MCF 10A (cell line): ENCODE measurements around the gene ELANE. TPM values are rescaled to one million over a fixed set of nuclear protein-coding genes. Genes with fewer than 3 reads are reported as not detected.
"Not testable (repeated sequence)": the region's sequence is repeated elsewhere in the genome, so short reads cannot be mapped to it uniquely, and the experiment has no call there.

Experiments
- BruUV-seq: library from RNA; stranded (reverse); fragments of 400-500 nt; replicated peaks from 2 replicates; lab custom pipeline; 2021; lab: Mats Ljungman, UMichigan
- CTCF ChIA-PET: fragments of 300-600 bp; sonication (Branson Sonifier 250); formaldehyde crosslinking; extraction: SDS; loops from one replicate; lab custom pipeline; 2021; ENCODE audit warnings: antibody characterized with exemption, inconsistent platforms; lab: Yijun Ruan, JAX
- POLR2A ChIA-PET: fragments of 300-600, 350-650 bp; sonication (Branson Sonifier 250); formaldehyde crosslinking; extraction: SDS; loops from one replicate; lab custom pipeline; 2020; ENCODE audit warnings: antibody characterized with exemption, inconsistent platforms; lab: Yijun Ruan, JAX
- DNase-seq: peaks from one replicate; pipeline ENCODE4 v3.0.0-alpha.2; 2018; ENCODE audit not compliant: unreplicated experiment
- H3K27ac Mint-ChIP-seq: one replicate; pipeline ENCODE4 v1.8.0; 2022; ENCODE audit warnings: mild to moderate bottlenecking, low read depth, mixed read lengths; ENCODE audit not compliant: unreplicated experiment
- H3K27me3 Mint-ChIP-seq: one replicate; pipeline ENCODE4 v1.8.0; 2022; ENCODE audit warnings: mixed read lengths; ENCODE audit not compliant: insufficient read depth, unreplicated experiment
- H3K36me3 Mint-ChIP-seq: one replicate; pipeline ENCODE4 v1.8.0; 2022; ENCODE audit warnings: mild to moderate bottlenecking, moderate library complexity, mixed read lengths; ENCODE audit not compliant: insufficient read depth, unreplicated experiment
- H3K4me1 Mint-ChIP-seq: one replicate; pipeline ENCODE4 v1.8.0; 2022; ENCODE audit warnings: mixed read lengths; ENCODE audit not compliant: insufficient read depth, unreplicated experiment
- H3K4me3 Mint-ChIP-seq: one replicate; pipeline ENCODE4 v1.8.0; 2022; ENCODE audit warnings: mild to moderate bottlenecking, moderate library complexity, mixed read lengths; ENCODE audit not compliant: unreplicated experiment
- H3K9me3 Mint-ChIP-seq: one replicate; pipeline ENCODE4 v1.8.0; 2022; ENCODE audit warnings: mixed read lengths; ENCODE audit not compliant: unreplicated experiment
- intact Hi-C: fragments of 100-400 bp; cut with micrococcal nuclease; formaldehyde crosslinking; loops from 2 replicates; pipeline ENCODE4 v1.14.1; 2022
- total RNA-seq: library from RNA; stranded (reverse); gene quantifications from 2 replicates; pipeline ENCODE4 v1.2.3, GENCODE V29; 2022
- TF ChIP-seq, protein P1 (sequence below): fragments of 200-600 bp; IDR thresholded peaks from one replicate; pipeline ENCODE4 v1.8.0; 2022; ENCODE audit warnings: antibody characterized with exemption, mild to moderate bottlenecking; ENCODE audit not compliant: unreplicated experiment

The ELANE gene
- total RNA-seq, 1 experiment from 2014 or later = not detected

DNA sequence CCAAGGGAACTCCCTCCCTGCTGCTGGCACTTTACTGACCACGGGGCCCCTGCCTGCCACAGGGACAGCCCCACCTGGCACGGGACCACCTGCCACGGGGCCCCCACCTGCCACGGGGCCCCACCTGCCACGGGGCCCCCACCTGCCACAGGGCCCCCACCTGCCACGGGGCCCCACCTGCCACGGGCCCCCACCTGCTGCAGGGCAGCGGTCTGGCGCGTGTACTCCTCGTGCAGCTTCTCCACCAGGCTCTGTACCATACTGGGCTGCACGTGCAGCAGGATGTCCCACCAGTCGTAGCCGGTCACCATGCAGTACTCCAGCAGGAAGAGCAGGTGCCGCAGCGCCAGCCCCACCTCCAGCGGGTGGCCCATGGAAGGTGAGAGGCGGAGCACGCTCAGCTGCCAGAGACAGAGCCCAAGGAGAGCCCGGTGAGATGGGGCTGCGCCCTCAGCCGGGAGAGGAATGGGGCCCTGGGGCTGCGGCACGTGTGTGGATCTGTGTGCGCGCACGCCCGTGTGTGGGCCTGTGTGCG is 24.7 kb downstream of the ELANE start:
- ChIA-PET POLR2A (interaction anchor here (0.6 kb wide), 1 partner anchor 34 kb away, joined by 3 read pairs; no protein-coding TSS in a partner anchor), CTCF (no interaction called here)
- H3K4me3 Mint-ChIP-seq = no peak overlapping the region
- H3K27ac Mint-ChIP-seq = no peak overlapping the region
- no TSS peak for BruUV-seq
- H3K4me1 Mint-ChIP-seq = peaks cover 14% of the 10 kb centered on the region
- H3K9me3 Mint-ChIP-seq = no peaks in the 10 kb centered on the region
- DNase-seq = no peak
- TF ChIP-seq, protein P1, sequence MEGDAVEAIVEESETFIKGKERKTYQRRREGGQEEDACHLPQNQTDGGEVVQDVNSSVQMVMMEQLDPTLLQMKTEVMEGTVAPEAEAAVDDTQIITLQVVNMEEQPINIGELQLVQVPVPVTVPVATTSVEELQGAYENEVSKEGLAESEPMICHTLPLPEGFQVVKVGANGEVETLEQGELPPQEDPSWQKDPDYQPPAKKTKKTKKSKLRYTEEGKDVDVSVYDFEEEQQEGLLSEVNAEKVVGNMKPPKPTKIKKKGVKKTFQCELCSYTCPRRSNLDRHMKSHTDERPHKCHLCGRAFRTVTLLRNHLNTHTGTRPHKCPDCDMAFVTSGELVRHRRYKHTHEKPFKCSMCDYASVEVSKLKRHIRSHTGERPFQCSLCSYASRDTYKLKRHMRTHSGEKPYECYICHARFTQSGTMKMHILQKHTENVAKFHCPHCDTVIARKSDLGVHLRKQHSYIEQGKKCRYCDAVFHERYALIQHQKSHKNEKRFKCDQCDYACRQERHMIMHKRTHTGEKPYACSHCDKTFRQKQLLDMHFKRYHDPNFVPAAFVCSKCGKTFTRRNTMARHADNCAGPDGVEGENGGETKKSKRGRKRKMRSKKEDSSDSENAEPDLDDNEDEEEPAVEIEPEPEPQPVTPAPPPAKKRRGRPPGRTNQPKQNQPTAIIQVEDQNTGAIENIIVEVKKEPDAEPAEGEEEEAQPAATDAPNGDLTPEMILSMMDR = no peak
- H3K36me3 Mint-ChIP-seq = peaks cover 35% of the 10 kb centered on the region
- intact Hi-C loops = no loop called here
- H3K27me3 Mint-ChIP-seq = no peaks in the 10 kb centered on the region

DNA sequence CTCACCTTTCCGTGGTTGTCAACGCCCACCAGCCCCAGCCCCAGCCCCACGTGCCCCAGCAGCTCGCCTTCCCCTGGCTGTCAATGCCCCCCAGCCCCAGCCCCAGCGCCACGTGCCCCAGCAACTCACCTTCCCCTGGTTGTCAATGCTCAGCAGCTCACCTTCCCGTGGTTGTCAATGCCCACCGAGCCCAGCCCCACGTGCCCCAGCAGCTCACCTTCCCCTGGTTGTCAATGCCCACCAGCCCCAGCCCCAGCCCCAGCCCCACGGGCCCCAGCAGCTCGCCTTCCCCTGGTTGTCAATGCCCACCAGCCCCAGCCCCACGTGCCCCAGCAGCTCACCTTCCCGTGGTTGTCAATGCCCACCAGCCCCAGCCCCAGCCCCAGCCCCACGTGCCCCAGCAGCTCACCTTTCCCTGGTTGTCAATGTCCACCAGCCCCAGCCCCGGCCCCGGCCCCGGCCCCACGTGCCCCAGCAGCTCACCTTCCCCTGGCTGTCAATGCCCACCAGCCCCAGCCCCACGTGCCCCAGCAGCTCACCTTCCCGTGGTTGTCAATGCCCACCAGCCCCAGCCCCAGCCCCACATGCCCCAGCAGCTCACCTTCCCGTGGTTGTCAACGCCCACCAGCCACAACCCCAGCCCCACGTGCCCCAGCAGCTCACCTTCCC is 26.0 kb downstream of the ELANE start:
- CTCF ChIA-PET, intact Hi-C loops, BruUV-seq, H3K4me1 Mint-ChIP-seq, H3K27ac Mint-ChIP-seq, H3K4me3 Mint-ChIP-seq, H3K9me3 Mint-ChIP-seq, DNase-seq, H3K27me3 Mint-ChIP-seq: not testable (repeated sequence)
- POLR2A ChIA-PET = interaction anchor here (0.6 to 1.4 kb wide), 2 partner anchors 15 to 255 kb away, joined by 3 read pairs; no protein-coding TSS in a partner anchor
- H3K36me3 Mint-ChIP-seq = peaks cover 38% of the 10 kb centered on the region

DNA sequence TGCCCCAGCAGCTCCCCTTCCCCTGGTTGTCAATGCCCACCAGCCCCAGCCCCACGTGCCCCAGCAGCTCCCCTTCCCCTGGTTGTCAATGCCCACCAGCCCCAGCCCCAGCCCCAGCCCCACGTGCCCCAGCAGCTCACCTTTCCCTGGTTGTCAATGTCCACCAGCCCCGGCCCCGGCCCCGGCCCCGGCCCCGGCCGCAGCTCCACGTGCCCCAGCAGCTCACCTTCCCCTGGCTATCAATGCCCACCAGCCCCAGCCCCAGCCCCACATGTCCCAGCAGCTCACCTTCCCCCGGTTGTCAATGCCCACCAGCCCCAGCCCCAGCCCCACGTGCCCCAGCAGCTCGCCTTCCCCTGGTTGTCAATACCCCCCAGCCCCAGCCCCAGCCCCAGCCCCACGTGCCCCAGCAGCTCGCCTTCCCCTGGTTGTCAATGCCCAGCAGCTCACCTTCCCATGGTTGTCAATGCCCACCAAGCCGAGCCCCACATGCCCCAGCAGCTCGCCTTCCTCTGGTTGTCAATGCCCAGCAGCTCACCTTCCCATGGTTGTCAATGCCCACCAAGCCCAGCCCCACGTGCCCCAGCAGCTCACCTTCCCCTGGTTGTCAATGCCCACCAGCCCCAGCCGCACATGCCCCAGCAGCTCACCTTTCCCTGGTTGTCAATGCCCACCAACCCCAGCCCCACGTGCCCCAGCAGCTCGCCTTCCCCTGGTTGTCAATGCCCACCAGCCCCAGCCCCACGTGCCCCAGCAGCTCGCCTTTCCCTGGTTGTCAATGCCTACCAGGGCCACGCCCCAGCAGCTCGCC is 26.9 kb downstream of the ELANE start:
- H3K9me3 Mint-ChIP-seq, H3K27me3 Mint-ChIP-seq, intact Hi-C loops, BruUV-seq, DNase-seq, H3K27ac Mint-ChIP-seq, H3K4me3 Mint-ChIP-seq: not testable (repeated sequence)
- peaks cover 12% of the 10 kb centered on the region for H3K4me1 Mint-ChIP-seq
- POLR2A ChIA-PET = interaction anchor here (0.6 to 1.4 kb wide), 4 partner anchors 16 to 335 kb away, joined by 3 read pairs; no protein-coding TSS in a partner anchor
- peaks cover 46% of the 10 kb centered on the region for H3K36me3 Mint-ChIP-seq
- CTCF ChIA-PET = interaction anchor here (0.6 to 1.2 kb wide), 3 partner anchors 34 to 110 kb away, joined by 3 to 6 read pairs (median 6); no protein-coding TSS in a partner anchor

DNA sequence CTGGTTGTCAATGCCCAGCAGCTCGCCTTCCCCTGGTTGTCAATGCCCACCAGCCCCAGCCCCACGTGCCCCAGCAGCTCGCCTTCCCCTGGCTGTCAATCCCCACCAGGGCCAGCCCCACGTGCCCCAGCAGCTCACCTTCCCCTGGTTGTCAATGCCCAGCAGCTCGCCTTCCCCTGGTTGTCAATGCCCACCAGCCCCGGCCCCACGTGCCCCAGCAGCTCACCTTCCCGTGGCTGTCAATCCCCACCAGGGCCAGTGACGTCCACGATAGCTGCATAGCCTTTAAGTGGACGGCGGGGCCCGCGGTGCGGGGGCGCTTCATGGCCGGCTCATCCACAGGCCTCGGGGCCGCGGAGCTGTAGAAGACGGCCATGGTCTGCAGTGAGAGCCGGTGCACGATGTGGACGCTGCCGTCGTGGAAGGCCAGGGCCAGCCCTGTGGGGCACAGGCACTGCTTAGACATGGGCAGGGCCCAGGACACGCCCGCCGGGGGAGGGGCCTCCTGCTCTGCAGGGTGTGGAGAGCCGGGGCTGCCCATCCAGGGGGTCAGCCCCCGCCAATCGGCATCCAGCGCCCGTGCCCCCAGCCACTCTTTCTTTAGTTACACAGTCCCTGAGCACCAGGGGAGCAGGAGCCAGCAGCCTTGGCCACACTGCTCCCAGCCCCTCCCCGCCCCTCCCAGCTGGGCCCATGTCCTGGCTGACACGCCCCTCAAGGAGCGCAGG is 27.8 kb downstream of the ELANE start:
- Mint-ChIP-seq H3K27ac (no peak overlapping the region), H3K4me3 (no peak overlapping the region), H3K27me3 (no peaks in the 10 kb centered on the region), H3K9me3 (no peaks in the 10 kb centered on the region), H3K36me3 (peaks cover 49% of the 10 kb centered on the region), H3K4me1 (peaks cover 14% of the 10 kb centered on the region)
- POLR2A ChIA-PET = interaction anchor here (0.6 to 1.4 kb wide), 3 partner anchors 17 to 334 kb away, joined by 3 read pairs; no protein-coding TSS in a partner anchor
- CTCF ChIA-PET = interaction anchor here (0.6 to 1.2 kb wide), 3 partner anchors 35 to 110 kb away, joined by 3 to 6 read pairs (median 6); no protein-coding TSS in a partner anchor
- DNase-seq = no peak
- BruUV-seq = no TSS peak
- TF ChIP-seq, protein P1 = no peak
- intact Hi-C loops = no loop called here
